Spinal cord (tissue), 10 donors: ENCODE measurements around the gene TTC39A. TPM values are rescaled to one million over a fixed set of nuclear protein-coding genes. Genes with fewer than 3 reads are reported as not detected.

Source experiments
- DNase-seq, 6 donors: peaks; one replicate each; pipeline versions ENCODE4 v3.0.0 to v3.0.0-alpha.2; 2013 to 2015; ENCODE audit warnings: low spot score in 6 of 6, low read depth in 4 of 6
- H3K27ac ChIP-seq: one replicate; pipeline ENCODE4 v1.5.1; 2013; ENCODE audit warnings: low read depth, low read length, control low read depth
- H3K27me3 ChIP-seq: one replicate; pipeline ENCODE4 v1.6.1; 2013; ENCODE audit warnings: low read length; ENCODE audit not compliant: control insufficient read depth, insufficient read depth
- H3K36me3 ChIP-seq: one replicate; pipeline ENCODE4 v1.6.1; 2013; ENCODE audit warnings: low read length; ENCODE audit not compliant: control insufficient read depth, insufficient read depth
- H3K4me1 ChIP-seq: one replicate; pipeline ENCODE4 v1.6.1; 2013; ENCODE audit warnings: low read length; ENCODE audit not compliant: control insufficient read depth, insufficient read depth
- H3K4me3 ChIP-seq: one replicate; pipeline ENCODE4 v1.5.1; 2013; ENCODE audit warnings: low read depth, low read length, control low read depth
- H3K9me3 ChIP-seq: one replicate; pipeline ENCODE4 v1.6.1; 2013; ENCODE audit warnings: low read length; ENCODE audit not compliant: control insufficient read depth, insufficient read depth
- WGBS: methylation state at CpG from one replicate; pipeline ENCODE4 v1.1.5; 2013; ENCODE audit warnings: missing lambda C conversion rate; ENCODE audit not compliant: insufficient coverage; 5-methylcytosine and 5-hydroxymethylcytosine counted together
- polyA plus RNA-seq, 2 donors: library from polyadenylated mRNA; unstranded; fragments of 120-200 nt; gene quantifications; one replicate each; pipeline ENCODE4 v1.2.1, GENCODE V29; 2013; ENCODE audit not compliant: insufficient read length in 2 of 2
- total RNA-seq, 2 donors: library from RNA; depleted of rRNA in 1 of 2; stranded (reverse); fragments of 120-200 nt in 1 of 2; fragments of >200 nt in 1 of 2; gene quantifications; one replicate each; pipeline versions ENCODE4 v1.2.3 to v1.2.4, GENCODE V29; 2013 to 2014
- donor health status: healthy.

The TTC39A gene
- total and polyA plus RNA-seq, 4 donors: 3.3 to 15.1 (median 11.5) TPM

DNA sequence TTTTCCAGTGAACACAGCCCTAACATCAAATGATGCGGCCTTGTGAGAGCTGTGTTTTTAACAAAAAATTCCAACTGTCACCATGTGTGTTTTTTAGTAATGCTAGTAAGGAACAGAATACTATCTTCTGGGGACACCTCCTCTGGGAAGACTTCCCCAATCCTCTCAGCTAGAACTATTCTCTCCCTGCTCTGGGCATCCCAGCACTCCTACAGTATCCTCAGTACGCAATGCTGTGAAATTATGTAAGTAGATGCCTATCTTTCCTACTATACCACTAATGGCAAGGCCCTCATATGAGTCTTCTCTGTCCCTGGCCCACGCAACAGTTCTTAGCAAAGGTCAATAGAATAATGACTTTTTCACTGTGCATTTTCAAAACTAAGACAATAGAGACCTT is 19.5 kb upstream of the TTC39A start:
- no CpG with 5 or more reads among the region's 3 CpGs for WGBS
- H3K27ac ChIP-seq: no peak overlapping the region
- peaks cover 3% of the 10 kb centered on the region for H3K36me3 ChIP-seq
- DNase-seq: no peak
- peaks cover 17% of the 10 kb centered on the region for H3K27me3 ChIP-seq
- no peaks in the 10 kb centered on the region for H3K9me3 ChIP-seq
- H3K4me1 ChIP-seq: peaks cover 2% of the 10 kb centered on the region
- no peak overlapping the region for H3K4me3 ChIP-seq

DNA sequence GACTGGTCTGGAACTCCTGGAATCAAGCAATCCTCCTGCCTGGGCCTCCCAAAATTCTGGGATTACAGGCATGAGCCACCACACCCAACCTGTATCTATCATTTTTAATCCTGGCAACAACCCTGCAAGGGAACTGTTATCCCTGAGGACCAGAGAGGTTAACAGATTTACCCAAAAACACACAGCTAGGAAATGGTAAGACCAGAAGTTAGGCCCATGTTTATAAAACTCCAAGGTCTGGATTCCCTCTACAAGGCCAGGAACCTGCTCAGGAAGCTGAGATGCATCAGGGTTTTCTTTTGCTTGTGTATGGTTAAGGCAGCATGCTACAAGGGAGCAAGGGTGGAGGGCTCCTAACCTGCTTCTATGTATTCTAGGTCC is 17.8 kb upstream of the TTC39A start:
- peaks cover 7% of the 10 kb centered on the region for H3K4me1 ChIP-seq
- H3K27me3 ChIP-seq: peaks cover 34% of the 10 kb centered on the region
- no peaks in the 10 kb centered on the region for H3K9me3 ChIP-seq
- H3K27ac ChIP-seq: no peak overlapping the region
- no peak overlapping the region for H3K4me3 ChIP-seq
- no peaks in the 10 kb centered on the region for H3K36me3 ChIP-seq
- no peak for DNase-seq

DNA sequence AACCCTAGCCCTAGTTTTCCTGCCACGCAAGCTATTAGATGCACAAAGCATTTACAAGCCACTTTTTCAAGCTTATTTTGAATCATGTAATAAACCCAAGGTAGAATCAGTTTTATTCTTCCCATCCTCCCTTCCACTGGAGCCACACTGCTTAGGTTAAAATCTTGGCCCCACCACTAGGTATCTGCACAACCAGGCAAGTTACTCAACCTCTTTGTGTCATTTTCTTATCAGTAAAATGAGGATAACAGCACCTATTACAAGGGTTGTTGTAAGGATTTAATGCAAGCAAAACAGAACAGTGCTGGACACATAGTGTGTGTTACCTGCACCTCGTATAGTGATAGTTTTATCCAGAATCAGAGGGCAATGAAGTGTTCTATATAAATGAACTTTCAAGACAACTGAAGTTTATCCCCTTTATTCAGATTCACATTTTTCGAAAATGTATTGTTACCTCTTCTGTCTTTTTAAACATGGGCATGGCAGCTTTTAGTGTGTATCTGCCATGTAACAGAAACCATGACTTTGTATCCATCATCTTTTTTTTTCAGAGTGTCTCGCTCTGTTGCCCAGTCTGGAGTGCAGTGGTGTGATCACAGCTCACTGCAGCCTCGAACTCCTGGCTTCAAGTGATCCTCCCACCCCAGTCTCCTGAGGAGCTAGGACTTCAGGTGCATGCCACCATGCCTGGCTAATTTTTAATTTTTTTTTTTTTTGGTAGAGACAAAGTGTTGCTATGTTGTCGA is 17.2 kb upstream of the TTC39A start:
- DNase-seq: no peak
- H3K4me3 ChIP-seq: no peak overlapping the region
- H3K9me3 ChIP-seq: no peaks in the 10 kb centered on the region
- WGBS: 100% methylated on average over 3 of the region's 6 CpGs
- H3K4me1 ChIP-seq: peaks cover 7% of the 10 kb centered on the region
- H3K36me3 ChIP-seq: no peaks in the 10 kb centered on the region
- peaks cover 39% of the 10 kb centered on the region for H3K27me3 ChIP-seq
- no peak overlapping the region for H3K27ac ChIP-seq

DNA sequence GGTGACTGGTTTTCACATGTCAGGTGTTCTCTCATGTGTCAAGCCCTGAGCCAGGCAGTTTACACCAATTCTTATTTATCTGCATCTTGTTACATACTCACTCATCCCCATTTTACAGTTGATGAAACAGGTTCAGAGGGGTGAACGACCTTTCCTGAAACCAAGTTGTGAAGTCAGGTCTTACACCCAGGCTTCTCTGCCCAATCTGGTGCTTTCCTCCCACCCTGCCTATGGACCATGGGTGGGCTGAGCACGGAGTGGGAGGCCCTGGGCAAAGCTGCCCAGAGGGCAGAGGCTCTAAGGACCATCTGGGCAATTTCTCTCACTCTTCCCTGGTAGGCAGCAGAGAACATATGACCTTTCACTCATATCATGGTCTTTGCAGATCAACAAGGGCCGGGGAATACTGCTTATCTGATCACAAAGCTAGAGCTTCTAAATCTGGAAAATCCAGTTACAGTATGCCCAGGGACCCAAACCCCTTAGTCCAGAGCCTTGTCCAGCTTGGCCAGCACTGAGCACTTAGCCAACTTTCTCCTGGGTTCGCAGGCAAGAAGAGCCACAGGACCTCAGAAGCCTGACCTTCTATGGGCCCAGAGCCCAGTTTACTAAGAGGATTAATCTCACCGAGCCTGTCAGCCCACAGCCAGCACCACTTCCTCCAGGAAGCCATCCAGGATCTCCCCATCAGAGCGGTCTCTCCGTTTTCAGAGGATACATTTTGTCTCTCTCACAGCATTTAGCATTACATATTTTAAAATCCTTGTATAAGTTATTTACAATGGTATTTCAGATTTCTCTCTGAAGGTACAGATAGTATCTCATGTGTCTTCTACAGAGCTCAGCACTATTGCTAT is 16.0 kb upstream of the TTC39A start:
- H3K36me3 ChIP-seq: no peaks in the 10 kb centered on the region
- H3K4me1 ChIP-seq: peaks cover 7% of the 10 kb centered on the region
- H3K9me3 ChIP-seq: no peaks in the 10 kb centered on the region
- peaks cover 42% of the 10 kb centered on the region for H3K27me3 ChIP-seq
- H3K4me3 ChIP-seq: no peak overlapping the region
- no peak overlapping the region for H3K27ac ChIP-seq
- WGBS: 79% methylated on average over 5 of the region's 7 CpGs
- no peak for DNase-seq

DNA sequence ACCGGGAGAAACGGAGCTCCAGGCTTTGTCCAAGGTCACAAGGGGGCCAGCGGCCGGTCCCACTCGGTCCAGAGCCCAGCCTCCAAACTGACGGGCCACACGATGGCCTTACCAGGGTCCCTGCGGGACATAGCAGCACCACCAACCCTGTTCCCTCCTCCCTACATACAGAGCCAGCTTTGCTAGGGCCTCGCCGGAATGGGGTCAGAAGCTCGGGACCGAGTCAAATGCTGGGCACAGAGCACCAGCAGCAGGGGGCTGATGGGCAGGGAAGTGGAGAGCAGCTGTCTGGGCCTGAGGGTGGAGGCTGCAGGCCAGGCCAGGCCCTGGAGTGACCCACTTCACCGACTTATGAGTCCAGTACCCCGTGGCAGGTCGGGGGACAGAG is 14.9 kb upstream of the TTC39A start:
- Histone ChIP-seq H3K27ac (no peak overlapping the region), H3K27me3 (peaks cover 42% of the 10 kb centered on the region), H3K36me3 (no peaks in the 10 kb centered on the region), H3K4me3 (no peak overlapping the region), H3K9me3 (no peaks in the 10 kb centered on the region), H3K4me1 (peaks cover 7% of the 10 kb centered on the region)
- WGBS: 56% methylated on average over 10 of the region's 15 CpGs
- no peak for DNase-seq

DNA sequence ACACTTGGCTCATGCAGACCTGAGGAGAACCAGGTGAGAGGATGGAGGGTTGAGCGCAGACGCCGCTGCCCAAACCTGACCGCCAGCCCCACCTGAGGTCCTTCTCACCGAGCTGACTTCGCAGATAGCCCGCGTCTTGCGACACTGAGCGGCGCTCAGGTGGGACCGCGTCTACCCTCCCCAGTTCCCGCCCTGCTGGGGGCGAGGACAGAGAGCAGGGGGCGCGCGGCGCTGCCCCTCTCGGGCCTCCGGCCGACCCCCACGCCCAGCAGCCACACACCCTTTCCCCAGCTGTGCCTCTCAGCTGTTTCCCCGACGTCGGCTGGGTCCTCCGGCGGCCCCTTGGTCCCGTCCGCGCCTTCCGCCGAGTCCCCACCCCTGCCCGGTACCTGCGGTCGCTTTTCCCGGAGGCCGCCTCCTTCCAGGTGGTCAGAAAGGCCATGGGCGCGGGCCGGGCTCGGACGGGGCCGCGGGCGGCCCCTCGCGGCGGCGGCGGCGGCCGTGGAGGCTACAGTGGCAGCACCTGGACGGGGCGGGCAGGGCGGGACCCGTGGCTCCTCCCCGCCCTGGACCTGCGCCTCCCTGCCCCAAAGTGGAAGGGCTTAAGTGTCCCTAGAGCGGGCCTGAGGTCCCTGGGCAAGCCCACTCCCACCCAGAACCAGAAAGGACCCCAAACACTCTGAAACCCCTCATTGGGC is 14.4 kb upstream of the TTC39A start:
- 5% methylated on average over 60 of the region's 60 CpGs for WGBS
- no peak overlapping the region for H3K4me3 ChIP-seq

DNA sequence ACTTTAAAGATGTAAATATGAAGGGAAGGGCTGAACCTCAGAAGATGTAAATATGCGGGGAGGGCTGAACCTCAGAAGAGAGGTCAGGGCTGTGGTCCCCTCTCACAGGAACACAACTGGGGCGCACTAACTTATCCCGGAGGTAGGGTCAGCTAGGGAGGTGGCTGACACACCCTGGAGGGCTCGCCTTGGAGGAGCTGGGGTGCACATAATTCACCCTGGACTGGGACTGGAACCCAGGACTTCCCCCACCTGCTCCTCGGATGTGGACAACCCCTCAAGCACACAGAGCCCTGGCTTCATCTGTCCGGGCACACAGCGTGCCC is 13.9 kb upstream of the TTC39A start:
- H3K4me3 ChIP-seq: no peak overlapping the region
- DNase-seq: no peak
- H3K27me3 ChIP-seq: peaks cover 42% of the 10 kb centered on the region
- WGBS: 70% methylated on average over 6 of the region's 7 CpGs
- peaks cover 7% of the 10 kb centered on the region for H3K4me1 ChIP-seq
- no peaks in the 10 kb centered on the region for H3K36me3 ChIP-seq
- H3K9me3 ChIP-seq: no peaks in the 10 kb centered on the region
- no peak overlapping the region for H3K27ac ChIP-seq

More for the DNA sequence above, 14.4 kb upstream of the TTC39A start:
- H3K27me3 ChIP-seq: peaks cover 42% of the 10 kb centered on the region
- no peak for DNase-seq
- no peaks in the 10 kb centered on the region for H3K9me3 ChIP-seq
- H3K36me3 ChIP-seq: no peaks in the 10 kb centered on the region
- H3K27ac ChIP-seq: no peak overlapping the region
- peaks cover 7% of the 10 kb centered on the region for H3K4me1 ChIP-seq

DNA sequence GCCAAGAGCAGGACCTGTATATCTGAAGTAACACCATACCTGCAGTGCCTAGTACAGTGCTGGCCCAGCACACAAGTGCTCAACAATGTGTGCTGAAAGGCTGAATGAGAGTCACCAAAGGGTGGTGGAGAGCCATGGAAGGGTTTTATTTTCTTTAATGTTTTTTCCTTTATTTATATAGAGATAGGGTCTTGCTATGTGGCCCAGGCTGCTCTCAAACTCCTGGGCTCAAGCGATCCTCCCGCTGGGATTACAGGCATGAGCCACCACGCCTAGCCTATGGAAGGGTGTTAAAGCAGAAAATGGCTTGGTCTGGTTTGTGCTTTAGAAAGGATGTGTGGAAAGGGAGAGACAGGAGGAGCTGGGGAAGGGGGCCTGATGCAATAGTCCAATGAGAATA is 13.3 kb upstream of the TTC39A start:
- Histone ChIP-seq H3K4me3 (no peak overlapping the region), H3K27ac (no peak overlapping the region), H3K27me3 (peaks cover 42% of the 10 kb centered on the region), H3K4me1 (peaks cover 7% of the 10 kb centered on the region), H3K9me3 (no peaks in the 10 kb centered on the region), H3K36me3 (no peaks in the 10 kb centered on the region)
- WGBS: 92% methylated on average over 3 of the region's 3 CpGs
- DNase-seq: no peak

DNA sequence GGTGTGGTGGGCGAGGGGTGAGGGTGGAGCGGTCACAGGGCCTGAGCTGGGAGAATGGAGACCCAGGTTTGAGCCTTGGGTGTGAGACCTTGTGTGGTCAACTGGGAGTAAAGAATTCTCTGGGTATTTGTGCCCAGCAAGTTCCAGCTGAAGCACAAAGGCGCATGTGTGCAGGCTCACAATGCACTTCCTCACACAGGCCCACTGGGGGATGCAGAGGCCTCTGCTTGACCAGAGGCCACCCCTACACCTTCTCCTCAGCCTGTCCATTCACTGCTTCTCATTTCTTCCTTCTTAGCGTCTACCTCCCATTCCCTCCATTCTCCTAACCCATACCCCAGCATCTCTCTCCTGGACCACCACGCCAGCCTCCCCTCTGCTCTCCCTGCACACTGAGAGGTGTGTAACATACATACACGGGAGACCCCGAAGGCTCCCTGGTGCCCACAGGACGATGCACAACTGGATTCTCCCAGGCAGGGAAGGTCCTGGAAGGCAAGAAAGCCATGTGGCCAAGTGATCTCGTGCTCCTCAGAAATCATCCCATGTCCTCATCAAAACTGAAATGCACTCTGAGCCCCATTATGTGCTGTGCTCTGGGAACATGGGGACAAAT is 12.3 kb upstream of the TTC39A start:
- no peak for DNase-seq
- H3K9me3 ChIP-seq: no peaks in the 10 kb centered on the region
- peaks cover 7% of the 10 kb centered on the region for H3K4me1 ChIP-seq
- WGBS: 89% methylated on average over 8 of the region's 9 CpGs
- no peaks in the 10 kb centered on the region for H3K36me3 ChIP-seq
- H3K4me3 ChIP-seq: no peak overlapping the region
- no peak overlapping the region for H3K27ac ChIP-seq
- H3K27me3 ChIP-seq: peaks cover 42% of the 10 kb centered on the region
